HG03196 (cell line): ENCODE measurements around the gene SCAMP3.

Source experiments
- ATAC-seq: cut with Tn5 transposase; IDR thresholded peaks from one replicate; pipeline ENCODE4 v1.9.1; 2021; ENCODE audit not compliant: unreplicated experiment

Gene SCAMP3

DNA sequence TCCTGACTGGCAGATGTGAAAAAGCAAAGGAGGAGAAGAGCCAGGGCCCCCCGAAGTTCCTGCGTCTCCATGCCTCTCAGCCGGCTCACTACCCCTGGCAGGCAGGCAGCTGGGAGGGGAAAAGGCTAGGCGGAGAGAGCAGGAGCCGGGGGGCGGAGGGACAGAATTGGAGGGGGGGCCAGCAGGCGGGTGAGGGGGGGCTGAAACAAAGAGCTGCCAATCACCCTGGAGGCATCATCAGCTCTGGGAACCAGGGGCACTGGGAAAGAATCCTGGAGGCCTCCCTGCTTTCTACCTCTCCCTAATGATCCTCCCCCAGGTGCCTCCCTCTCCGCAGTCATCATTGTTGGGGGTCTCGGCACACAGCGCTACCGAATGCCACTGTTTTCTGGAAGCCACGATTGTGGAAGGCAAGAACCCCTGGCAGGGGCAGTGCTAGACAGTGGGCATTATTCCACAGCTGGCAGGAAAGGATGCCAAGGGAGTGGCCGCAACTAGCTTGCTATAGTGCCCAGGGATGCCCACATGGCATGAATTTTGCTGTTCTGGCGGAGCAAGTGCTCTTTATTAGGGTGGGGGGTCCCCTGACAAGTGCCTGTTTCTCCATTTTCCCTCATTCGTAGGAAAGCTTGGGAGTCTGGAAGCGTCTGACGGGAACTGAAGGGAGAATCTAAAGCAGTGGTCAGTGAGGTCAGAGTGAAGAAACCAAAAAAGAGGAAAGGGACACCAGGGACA is 54.2 kb downstream of the SCAMP3 start, which contains the start of gene THBS3:
THBS3 (minus strand) TSS at position 92 of the 735 bp plus-strand sequence; CDS start at position 71, 21 bp downstream.
- ATAC-seq: no peak

DNA sequence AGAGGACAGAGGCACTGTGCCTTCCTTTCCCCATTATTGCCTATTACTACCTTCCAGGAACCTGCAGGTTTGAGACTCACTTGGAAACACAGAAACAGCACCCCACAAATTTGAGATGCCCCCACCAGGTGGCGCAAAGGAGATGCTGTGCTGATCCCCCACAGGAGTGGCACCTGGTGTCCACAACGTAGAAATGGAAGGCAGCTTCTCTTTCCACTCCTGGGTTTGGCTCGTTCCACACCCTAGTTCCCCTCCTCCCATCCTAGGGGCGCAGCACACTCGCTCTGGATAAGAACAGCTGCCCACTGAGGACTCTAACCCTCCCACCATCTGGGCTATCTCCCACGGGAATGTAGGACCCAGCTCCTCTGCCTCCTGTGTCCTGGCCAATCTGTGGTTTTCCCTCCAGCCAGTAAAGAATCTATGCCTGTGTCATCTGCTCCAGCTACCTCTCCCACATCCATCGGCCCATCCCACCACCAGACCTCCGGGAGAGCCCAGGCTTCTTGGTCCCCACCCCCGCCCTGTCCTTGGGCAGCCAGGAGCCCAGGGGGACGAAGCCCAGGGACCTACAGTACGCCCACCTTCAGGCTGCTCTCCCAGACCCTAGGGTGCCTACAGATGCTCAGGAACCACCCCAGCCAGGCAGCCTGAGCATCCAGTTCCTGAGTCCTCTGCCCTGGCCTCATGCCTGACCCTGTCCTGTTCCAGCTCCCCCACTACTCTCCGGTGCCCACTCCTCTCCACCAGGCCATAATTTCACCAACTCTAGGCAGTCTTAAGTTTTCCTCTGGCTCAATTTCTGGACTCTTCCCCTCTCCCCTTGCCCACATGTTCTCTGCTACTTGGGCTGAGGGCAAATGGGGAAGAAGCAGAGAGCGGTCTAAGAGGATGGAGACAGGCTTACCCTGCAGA is 55.0 kb downstream of the SCAMP3 start:
- no peak for ATAC-seq
